ENCODE data around the gene PLEKHA4. TPM values are rescaled to one million over a fixed set of nuclear protein-coding genes. Genes with fewer than 3 reads are reported as not detected.
"Not testable (repeated sequence)": the region's sequence is repeated elsewhere in the genome, so short reads cannot be mapped to it uniquely, and the experiment has no call there.

Gene PLEKHA4
- total and polyA plus RNA-seq, 12 donors, result 18.5 to 70.6 (median 28.0) TPM

GRCh38 chr19:48887861-48888612, 19.6 kb upstream of the PLEKHA4 start:
- ATAC-seq (peak in 1 of 8 donors; percentile 49), DNase-seq (no peak)
- 93 to 95% methylated on average over 21 of the region's 21 CpGs for WGBS, 2 donors

GRCh38 chr19:48883726-48884125, 15.3 kb upstream of the PLEKHA4 start:
- 96% methylated on average over 7 of the region's 7 CpGs for WGBS, 2 donors
- peaks cover 0 to 5% (median 0%) of the 10 kb centered on the region in 9 donors for H3K36me3 ChIP-seq
- intact Hi-C loops (cut with DNase I), result no loop called here
- no peak overlapping the region for H3K4me3 ChIP-seq
- H3K9me3 ChIP-seq, result peaks cover 0 to 3% (median 0%) of the 10 kb centered on the region in 11 donors
- H3K27ac ChIP-seq, result no peak overlapping the region
- no peak for ATAC-seq
- TF ChIP-seq CTCF (IDR thresholded peaks at IDR 0.05), result no peak
- no peaks in the 10 kb centered on the region for H3K27me3 ChIP-seq
- peaks cover 0 to 20% (median 16%) of the 10 kb centered on the region in 9 donors for H3K4me1 ChIP-seq
- DNase-seq, result no peak

More at GRCh38 chr19:48887861-48888612, 19.6 kb upstream of the PLEKHA4 start:
- no peak for TF ChIP-seq CTCF (IDR thresholded peaks at IDR 0.05)
- Histone ChIP-seq H3K4me1 (no peaks in the 10 kb centered on the region), H3K4me3 (no peak overlapping the region), H3K27ac (no peak overlapping the region), H3K27me3 (no peaks in the 10 kb centered on the region), H3K9me3 (no peaks in the 10 kb centered on the region), H3K36me3 (no peaks in the 10 kb centered on the region)
- intact Hi-C loops (cut with DNase I), result no loop called here

- intact Hi-C loops (cut with DNase I), result no loop called here
- H3K9me3 ChIP-seq, result peaks cover 0 to 3% (median 0%) of the 10 kb centered on the region in 11 donors
- ATAC-seq (peak in 3 of 8 donors; percentile 32 to 57 (median 46)), DNase-seq (no peak)
- TF ChIP-seq CTCF (IDR thresholded peaks at IDR 0.05), result no peak
- peaks cover 0 to 37% (median 31%) of the 10 kb centered on the region in 9 donors for H3K4me1 ChIP-seq
- peak overlapping the region in 1 of 10 donors; percentile 46 for H3K27ac ChIP-seq
- peaks cover 0 to 20% (median 0%) of the 10 kb centered on the region in 9 donors for H3K36me3 ChIP-seq
- no peaks in the 10 kb centered on the region for H3K27me3 ChIP-seq
- H3K4me3 ChIP-seq, result no peak overlapping the region
- WGBS, 2 donors, result 80 to 87% methylated on average over 30 of the region's 30 CpGs
Observed at GRCh38 chr19:48881741-48882657, 13.6 kb upstream of the PLEKHA4 start.

GRCh38 chr19:48879696-48880095, 11.3 kb upstream of the PLEKHA4 start:
- not testable (repeated sequence) for H3K4me3 ChIP-seq, H3K9me3 ChIP-seq, DNase-seq, H3K27me3 ChIP-seq, ATAC-seq
- H3K4me1 ChIP-seq, result peaks cover 0 to 60% (median 52%) of the 10 kb centered on the region in 9 donors
- peaks cover 0 to 43% (median 20%) of the 10 kb centered on the region in 9 donors for H3K36me3 ChIP-seq
- WGBS, 2 donors, result 95% methylated on average over 9 of the region's 9 CpGs
- peak overlapping the region in 9 of 10 donors; percentile 55 to 100 (median 100) for H3K27ac ChIP-seq
- intact Hi-C loops (cut with DNase I), result loop anchor here in 3 of 10 donors (2.0 to 10.0 kb wide), 3 partner anchors 15 to 88 kb away; partner anchors contain the start of gene FTL (in 3 of the 3)
